ENCODE results near the gene PRKCA. TPM values are rescaled to one million over a fixed set of nuclear protein-coding genes. Genes with fewer than 3 reads are reported as not detected.

PRKCA gene
- total and polyA plus RNA-seq, 4 donors = 3.0 to 14.1 (median 5.4) TPM

DNA sequence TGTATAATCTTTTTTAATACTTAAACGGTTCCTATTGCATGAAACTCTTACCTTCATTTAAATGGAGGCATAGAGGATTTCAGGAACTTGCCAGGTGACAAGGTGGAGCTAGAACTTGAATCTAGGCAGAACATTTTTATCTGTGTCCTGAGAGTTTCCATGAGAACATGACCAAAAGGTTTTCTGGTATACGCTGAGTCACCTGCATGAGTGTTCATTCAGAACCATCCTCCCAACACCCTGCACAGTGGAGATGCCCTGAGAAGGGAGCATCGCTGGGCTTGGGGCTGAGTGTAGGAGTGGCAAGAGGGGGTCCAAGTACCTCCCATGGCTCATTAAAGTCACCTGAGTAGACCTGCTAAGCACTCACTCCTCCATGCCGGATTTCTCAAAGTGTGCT, 362.8 kb downstream of the PRKCA start:
- H3K36me3 ChIP-seq (ENCODE audit: control insufficient read depth in 4 of 4, insufficient read depth in 3 of 4, low read depth in 1 of 4, low read length in 3 of 4) = no peaks in the 10 kb centered on the region
- no peaks in the 10 kb centered on the region for H3K27me3 ChIP-seq (ENCODE audit: control insufficient read depth in 4 of 4, insufficient read depth in 4 of 4, low read length in 3 of 4)
- no peaks in the 10 kb centered on the region for H3K9me3 ChIP-seq (ENCODE audit: control insufficient read depth in 4 of 4, low read length in 3 of 4)
- no peak overlapping the region for H3K9ac ChIP-seq (ENCODE audit: low read depth in 1 of 2, low read length in 2 of 2)
- TF ChIP-seq ATF3 (IDR thresholded peaks at IDR 0.05) (no peak), EGR1 (IDR thresholded peaks at IDR 0.05; ENCODE audit: low read depth in 2 of 2) (no peak), HNF4A (conservative IDR thresholded peaks at IDR 0.05) (no peak), NR2F2 (IDR thresholded peaks at IDR 0.05) (no peak)
- 98% methylated on average over 4 of the region's 4 CpGs for WGBS
- DNase-seq (ENCODE audit: low spot score) = no peak
- H3K4me3 ChIP-seq (ENCODE audit: low read depth in 1 of 3, low read length in 3 of 3) = no peak overlapping the region
- no peaks in the 10 kb centered on the region for H3K4me1 ChIP-seq (ENCODE audit: control insufficient read depth in 4 of 4, insufficient read depth in 4 of 4, low read length in 3 of 4)
- no peak overlapping the region for H3K27ac ChIP-seq (ENCODE audit: low read depth in 1 of 2, low read length in 2 of 2)

DNA sequence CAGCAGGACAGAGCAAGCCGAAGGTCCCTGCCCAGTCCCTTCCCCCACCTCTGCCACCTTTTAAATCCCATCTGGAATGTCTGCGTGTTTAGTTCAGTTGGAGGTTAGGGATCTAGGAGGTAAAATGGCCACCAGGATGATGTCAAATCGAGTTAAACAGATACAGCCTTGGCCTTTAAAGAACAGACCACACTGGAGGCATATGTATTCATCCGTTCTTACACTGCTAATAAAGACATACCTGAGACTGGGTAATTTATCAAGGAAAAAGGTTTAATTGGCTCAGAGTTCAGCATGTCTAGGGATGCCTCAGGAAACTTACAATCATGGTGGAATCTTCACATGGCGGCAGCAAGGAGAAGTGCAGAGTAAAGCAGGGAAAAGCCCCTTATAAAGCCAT, 364.7 kb downstream of the PRKCA start:
- Histone ChIP-seq H3K4me3 (ENCODE audit: low read depth in 1 of 3, low read length in 3 of 3) (no peak overlapping the region), H3K9ac (ENCODE audit: low read depth in 1 of 2, low read length in 2 of 2) (no peak overlapping the region), H3K27me3 (ENCODE audit: control insufficient read depth in 4 of 4, insufficient read depth in 4 of 4, low read length in 3 of 4) (no peaks in the 10 kb centered on the region), H3K36me3 (ENCODE audit: control insufficient read depth in 4 of 4, insufficient read depth in 3 of 4, low read depth in 1 of 4, low read length in 3 of 4) (no peaks in the 10 kb centered on the region), H3K9me3 (ENCODE audit: control insufficient read depth in 4 of 4, low read length in 3 of 4) (no peaks in the 10 kb centered on the region), H3K27ac (ENCODE audit: low read depth in 1 of 2, low read length in 2 of 2) (no peak overlapping the region), H3K4me1 (ENCODE audit: control insufficient read depth in 4 of 4, insufficient read depth in 4 of 4, low read length in 3 of 4) (no peaks in the 10 kb centered on the region)
- TF ChIP-seq FOXA2 (IDR thresholded peaks at IDR 0.05) = no peak
- no peak for TF ChIP-seq FOXA1 (IDR thresholded peaks at IDR 0.05)
- no peak for TF ChIP-seq REST (IDR thresholded peaks at IDR 0.05)
- TF ChIP-seq NR2F2 (IDR thresholded peaks at IDR 0.05) = no peak
- TF ChIP-seq, protein P1, sequence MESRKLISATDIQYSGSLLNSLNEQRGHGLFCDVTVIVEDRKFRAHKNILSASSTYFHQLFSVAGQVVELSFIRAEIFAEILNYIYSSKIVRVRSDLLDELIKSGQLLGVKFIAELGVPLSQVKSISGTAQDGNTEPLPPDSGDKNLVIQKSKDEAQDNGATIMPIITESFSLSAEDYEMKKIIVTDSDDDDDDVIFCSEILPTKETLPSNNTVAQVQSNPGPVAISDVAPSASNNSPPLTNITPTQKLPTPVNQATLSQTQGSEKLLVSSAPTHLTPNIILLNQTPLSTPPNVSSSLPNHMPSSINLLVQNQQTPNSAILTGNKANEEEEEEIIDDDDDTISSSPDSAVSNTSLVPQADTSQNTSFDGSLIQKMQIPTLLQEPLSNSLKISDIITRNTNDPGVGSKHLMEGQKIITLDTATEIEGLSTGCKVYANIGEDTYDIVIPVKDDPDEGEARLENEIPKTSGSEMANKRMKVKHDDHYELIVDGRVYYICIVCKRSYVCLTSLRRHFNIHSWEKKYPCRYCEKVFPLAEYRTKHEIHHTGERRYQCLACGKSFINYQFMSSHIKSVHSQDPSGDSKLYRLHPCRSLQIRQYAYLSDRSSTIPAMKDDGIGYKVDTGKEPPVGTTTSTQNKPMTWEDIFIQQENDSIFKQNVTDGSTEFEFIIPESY (IDR thresholded peaks at IDR 0.05) = no peak
- no peak for TF ChIP-seq TAF1 (conservative IDR thresholded peaks at IDR 0.05)
- no peak for TF ChIP-seq RAD21 (IDR thresholded peaks at IDR 0.05)
- TF ChIP-seq RXRA (IDR thresholded peaks at IDR 0.05) = no peak
- TF ChIP-seq HNF4A (conservative IDR thresholded peaks at IDR 0.05) = no peak
- no peak for TF ChIP-seq GABPA (IDR thresholded peaks at IDR 0.05 in 1 of 2, conservative IDR thresholded peaks at IDR 0.05 in 1 of 2)
- no peak for TF ChIP-seq MAX (IDR thresholded peaks at IDR 0.05)
- no peak for TF ChIP-seq SP1 (IDR thresholded peaks at IDR 0.05)
- TF ChIP-seq JUND (IDR thresholded peaks at IDR 0.05) = no peak
- TF ChIP-seq, protein P2, sequence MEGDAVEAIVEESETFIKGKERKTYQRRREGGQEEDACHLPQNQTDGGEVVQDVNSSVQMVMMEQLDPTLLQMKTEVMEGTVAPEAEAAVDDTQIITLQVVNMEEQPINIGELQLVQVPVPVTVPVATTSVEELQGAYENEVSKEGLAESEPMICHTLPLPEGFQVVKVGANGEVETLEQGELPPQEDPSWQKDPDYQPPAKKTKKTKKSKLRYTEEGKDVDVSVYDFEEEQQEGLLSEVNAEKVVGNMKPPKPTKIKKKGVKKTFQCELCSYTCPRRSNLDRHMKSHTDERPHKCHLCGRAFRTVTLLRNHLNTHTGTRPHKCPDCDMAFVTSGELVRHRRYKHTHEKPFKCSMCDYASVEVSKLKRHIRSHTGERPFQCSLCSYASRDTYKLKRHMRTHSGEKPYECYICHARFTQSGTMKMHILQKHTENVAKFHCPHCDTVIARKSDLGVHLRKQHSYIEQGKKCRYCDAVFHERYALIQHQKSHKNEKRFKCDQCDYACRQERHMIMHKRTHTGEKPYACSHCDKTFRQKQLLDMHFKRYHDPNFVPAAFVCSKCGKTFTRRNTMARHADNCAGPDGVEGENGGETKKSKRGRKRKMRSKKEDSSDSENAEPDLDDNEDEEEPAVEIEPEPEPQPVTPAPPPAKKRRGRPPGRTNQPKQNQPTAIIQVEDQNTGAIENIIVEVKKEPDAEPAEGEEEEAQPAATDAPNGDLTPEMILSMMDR (IDR thresholded peaks at IDR 0.05; ENCODE audit: low read depth, low read length, missing input control) = no peak
- TF ChIP-seq YY1 (IDR thresholded peaks at IDR 0.05) = no peak
- no peak for TF ChIP-seq HNF4G (IDR thresholded peaks at IDR 0.05)
- 95% methylated on average over 5 of the region's 5 CpGs for WGBS
- no peak for DNase-seq (ENCODE audit: low spot score)

Data from liver (tissue), 9 donors.